Pancreas (tissue), 10 donors: Measurements from ENCODE around the gene RAB14. TPM values are rescaled to one million over a fixed set of nuclear protein-coding genes. Genes with fewer than 3 reads are reported as not detected.

Source experiments
- ATAC-seq, 4 donors: fragments of 200-7000 bp; cut with Tn5 transposase; one replicate each; pipeline versions ENCODE4 v1.8.0 to v1.9.1; 2020; ENCODE audit warnings: mild to moderate bottlenecking in 4 of 4, moderate library complexity in 4 of 4
- DNase-seq, 6 donors: peaks; one replicate each; pipeline ENCODE4 v3.0.0-alpha.2; 2020
- FAIRE-seq: peaks from 2 replicates; lab custom pipeline; 2012; peaks lifted over from hg19 to GRCh38; lab: Jason Lieb, UNC
- H3K27ac ChIP-seq, 4 donors: fragments of 200-600 bp; sonication (generic); 1 replicate in 3 of 4; 2 replicates in 1 of 4; pipeline versions ENCODE4 v1.5.0 to v1.8.0; 2020
- H3K27me3 ChIP-seq, 4 donors: fragments of 200-600 bp; one replicate each; pipeline ENCODE4 v1.8.0; 2021
- H3K36me3 ChIP-seq, 3 donors: fragments of 200-600 bp; sonication (generic) in 1 of 3; one replicate each; pipeline versions ENCODE4 v1.5.0 to v1.8.0; 2020 to 2021
- H3K4me1 ChIP-seq, 3 donors: fragments of 200-600 bp; one replicate each; pipeline ENCODE4 v1.8.0; 2021
- H3K4me3 ChIP-seq, 4 donors: fragments of 200-600 bp; sonication (generic) in 2 of 4; one replicate each; pipeline versions ENCODE4 v1.5.0 to v1.8.0; 2020 to 2021
- H3K9me3 ChIP-seq, 4 donors: fragments of 200-600 bp; one replicate each; pipeline ENCODE4 v1.8.0; 2021
- WGBS, 2 donors: extraction: QIAGEN DNeasy Blood & Tissue Kit; methylation state at CpG; one replicate each; pipeline ENCODE4 v1.1.7; 2013; 5-methylcytosine and 5-hydroxymethylcytosine counted together
- intact Hi-C, 3 donors: fragments of 100-400 bp; cut with DNase I; formaldehyde crosslinking; loops; one replicate each; pipeline versions ENCODE4 v1.11.1 to v1.14.2; 2022
- polyA plus RNA-seq, 2 donors: library from polyadenylated mRNA; stranded (reverse); fragments of 200-250 nt; gene quantifications; one replicate each; pipeline ENCODE4 v1.2.3, GENCODE V29; 2013
- total RNA-seq, 6 donors: library from RNA; stranded (reverse); fragmentation: NEBNext Ultra II Directional in 4 of 6; extraction: Animal tissue kit (Norgen Biotek cat#: 25700) in 4 of 6; gene quantifications; one replicate each; pipeline versions ENCODE4 v1.2.1 to v1.2.4, GENCODE V29; 2021 to 2023
- TF ChIP-seq, protein P1 (sequence below), 4 donors: fragments of 200-600 bp; sonication (generic) in 3 of 4; IDR thresholded peaks; one replicate each; pipeline versions ENCODE4 v1.5.0 to v1.8.0; 2021; ENCODE audit warnings: antibody characterized with exemption in 4 of 4
- donor health status: healthy with polysubstance abuse.
- donor health status: DM: no; HTN: no; CAD: no; lungs with moderate emphysema.
- donor health status: DM: no; HTN: no; CAD: no.
- donor health status: control.
- donor health status: control.
- donor health status: Bipolar disorder and iron deficiency.
- donor health status: DM: yes; HTN: yes; CAD: no.
- donor health status: DM: no; HTN: no; CAD: no.
- donor health status: DM: no; HTN: no; CAD: no.
- donor health status: DM: yes; HTN: yes; CAD: no.

RAB14 gene
- total and polyA plus RNA-seq, 8 donors = 9.2 to 37.0 (median 23.1) TPM

DNA sequence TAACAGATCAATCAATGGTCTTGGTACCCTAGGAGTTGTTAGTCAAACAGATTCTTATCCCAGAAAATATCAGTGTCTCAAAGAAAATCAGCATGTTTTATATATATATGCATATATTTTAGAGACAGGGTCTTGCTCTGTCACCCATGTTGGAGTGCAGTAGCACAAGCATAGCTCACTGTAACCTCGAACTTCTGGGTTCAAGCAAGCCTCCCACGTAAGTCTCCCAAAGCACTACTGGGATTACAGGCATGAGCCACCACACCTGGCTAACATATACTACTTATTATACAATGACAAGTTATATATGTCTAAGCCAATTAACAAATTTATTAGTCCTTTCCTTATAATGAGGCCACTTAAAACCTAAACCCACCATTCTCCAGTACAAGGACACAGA, 10.4 kb downstream of the RAB14 start:
- peaks cover 27 to 70% (median 58%) of the 10 kb centered on the region in 3 donors for H3K4me1 ChIP-seq
- 90 to 93% methylated on average over 2 of the region's 2 CpGs for WGBS, 2 donors
- no peak overlapping the region for H3K27ac ChIP-seq
- DNase-seq = no peak
- no peak overlapping the region for H3K4me3 ChIP-seq
- peaks cover 0 to under 1% (median 0%) of the 10 kb centered on the region in 3 donors for H3K36me3 ChIP-seq
- TF ChIP-seq, protein P1, sequence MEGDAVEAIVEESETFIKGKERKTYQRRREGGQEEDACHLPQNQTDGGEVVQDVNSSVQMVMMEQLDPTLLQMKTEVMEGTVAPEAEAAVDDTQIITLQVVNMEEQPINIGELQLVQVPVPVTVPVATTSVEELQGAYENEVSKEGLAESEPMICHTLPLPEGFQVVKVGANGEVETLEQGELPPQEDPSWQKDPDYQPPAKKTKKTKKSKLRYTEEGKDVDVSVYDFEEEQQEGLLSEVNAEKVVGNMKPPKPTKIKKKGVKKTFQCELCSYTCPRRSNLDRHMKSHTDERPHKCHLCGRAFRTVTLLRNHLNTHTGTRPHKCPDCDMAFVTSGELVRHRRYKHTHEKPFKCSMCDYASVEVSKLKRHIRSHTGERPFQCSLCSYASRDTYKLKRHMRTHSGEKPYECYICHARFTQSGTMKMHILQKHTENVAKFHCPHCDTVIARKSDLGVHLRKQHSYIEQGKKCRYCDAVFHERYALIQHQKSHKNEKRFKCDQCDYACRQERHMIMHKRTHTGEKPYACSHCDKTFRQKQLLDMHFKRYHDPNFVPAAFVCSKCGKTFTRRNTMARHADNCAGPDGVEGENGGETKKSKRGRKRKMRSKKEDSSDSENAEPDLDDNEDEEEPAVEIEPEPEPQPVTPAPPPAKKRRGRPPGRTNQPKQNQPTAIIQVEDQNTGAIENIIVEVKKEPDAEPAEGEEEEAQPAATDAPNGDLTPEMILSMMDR (IDR thresholded peaks at IDR 0.05) = no peak
- FAIRE-seq = no peak
- no peaks in the 10 kb centered on the region for H3K27me3 ChIP-seq
- H3K9me3 ChIP-seq = no peaks in the 10 kb centered on the region
- intact Hi-C loops = no loop called here
- no peak for ATAC-seq

DNA sequence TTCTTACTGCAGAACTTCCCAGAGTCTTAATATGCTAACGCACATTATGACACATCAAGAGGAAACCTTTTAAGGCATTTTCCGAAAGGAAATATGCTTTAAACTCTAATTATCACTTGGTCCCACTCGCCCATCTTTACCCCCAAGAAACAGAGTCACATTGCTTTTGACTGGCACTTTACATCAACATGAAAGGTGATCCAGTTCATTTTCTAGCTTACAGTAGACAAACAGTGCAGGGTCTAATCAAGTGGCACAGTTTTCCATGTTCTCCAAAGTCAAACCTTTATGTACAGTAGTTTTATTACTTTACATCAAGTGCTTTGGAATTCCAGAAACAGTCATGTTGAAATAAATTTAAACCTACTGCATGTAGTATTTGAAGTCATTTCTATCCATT, 12.0 kb downstream of the RAB14 start:
- intact Hi-C loops = no loop called here
- ATAC-seq = no peak
- Histone ChIP-seq H3K4me3 (no peak overlapping the region), H3K9me3 (no peaks in the 10 kb centered on the region), H3K4me1 (peaks cover 18 to 54% (median 47%) of the 10 kb centered on the region in 3 donors), H3K27ac (no peak overlapping the region), H3K36me3 (peaks cover 0 to 9% (median 0%) of the 10 kb centered on the region in 3 donors), H3K27me3 (no peaks in the 10 kb centered on the region)
- TF ChIP-seq, protein P1 (IDR thresholded peaks at IDR 0.05) = no peak
- FAIRE-seq = no peak
- 94 to 95% methylated on average over 3 of the region's 3 CpGs for WGBS, 2 donors
- DNase-seq = no peak

DNA sequence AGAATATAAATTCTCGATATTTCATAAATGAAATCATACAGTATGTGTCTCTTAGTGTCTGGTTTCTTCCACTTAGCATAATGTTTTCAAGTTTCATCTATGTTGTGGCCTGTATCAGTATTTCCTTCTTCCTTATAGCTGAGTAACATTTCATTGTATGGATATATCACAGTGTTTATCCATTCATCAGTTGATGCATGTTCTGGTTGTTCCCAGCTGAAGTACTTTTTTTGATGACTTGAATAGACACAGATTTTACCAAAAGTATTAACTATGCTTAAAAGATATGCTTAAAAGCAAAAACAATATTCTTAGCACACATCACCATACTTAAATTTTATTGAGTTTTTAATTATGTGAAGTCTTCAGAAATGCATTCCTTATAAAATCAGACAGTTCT, 12.7 kb downstream of the RAB14 start:
- no peak overlapping the region for H3K27ac ChIP-seq
- intact Hi-C loops = no loop called here
- FAIRE-seq (no peak), ATAC-seq (no peak), DNase-seq (no peak)
- peaks cover 0 to 9% (median 0%) of the 10 kb centered on the region in 3 donors for H3K36me3 ChIP-seq
- 88 to 90% methylated on average over 1 of the region's 1 CpG for whole genome bisulfite sequencing, 2 donors
- no peaks in the 10 kb centered on the region for H3K9me3 ChIP-seq
- TF ChIP-seq, protein P1 (IDR thresholded peaks at IDR 0.05) = no peak
- H3K4me3 ChIP-seq = no peak overlapping the region
- H3K27me3 ChIP-seq = no peaks in the 10 kb centered on the region
- peaks cover 25 to 51% (median 50%) of the 10 kb centered on the region in 3 donors for H3K4me1 ChIP-seq

DNA sequence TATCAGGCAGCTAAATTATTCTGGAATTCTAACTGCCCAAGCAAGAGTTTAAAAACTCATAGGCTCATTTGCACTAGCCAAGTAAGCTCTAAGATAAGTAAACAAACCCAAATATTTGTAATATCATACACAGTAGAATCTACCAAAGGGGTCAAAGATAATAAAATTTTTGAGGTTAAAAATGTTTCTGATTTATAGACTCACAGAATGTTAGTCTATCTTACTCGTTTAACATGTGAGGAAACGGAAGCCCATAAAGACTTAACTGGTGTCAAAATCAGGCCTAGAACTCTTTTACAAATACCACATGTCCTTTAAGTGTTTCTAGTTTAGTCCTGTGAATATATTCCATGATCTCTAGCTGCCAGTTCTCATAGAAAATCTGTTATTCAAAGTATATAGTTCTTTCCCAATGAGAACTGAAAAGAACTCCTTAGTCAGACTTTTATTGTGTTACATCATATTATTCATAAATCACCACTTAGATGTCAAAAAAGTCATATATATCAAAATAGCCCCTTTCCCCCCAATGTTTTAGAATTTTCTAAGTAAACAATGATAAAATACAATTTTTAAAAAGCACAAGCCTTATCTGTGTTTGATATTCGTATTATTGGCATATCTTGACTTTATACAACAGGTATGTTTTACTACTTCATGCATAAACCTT, 13.9 kb downstream of the RAB14 start:
- Histone ChIP-seq H3K4me1 (peaks cover 37 to 56% (median 55%) of the 10 kb centered on the region in 3 donors), H3K9me3 (no peaks in the 10 kb centered on the region), H3K36me3 (peaks cover 0 to 9% (median 0%) of the 10 kb centered on the region in 3 donors), H3K27ac (no peak overlapping the region), H3K27me3 (no peaks in the 10 kb centered on the region), H3K4me3 (no peak overlapping the region)
- no peak for FAIRE-seq
- WGBS, 2 donors = 41 to 47% methylated on average over 3 of the region's 3 CpGs
- TF ChIP-seq, protein P1 (IDR thresholded peaks at IDR 0.05) = no peak
- intact Hi-C loops = no loop called here
- DNase-seq = no peak
- no peak for ATAC-seq

DNA sequence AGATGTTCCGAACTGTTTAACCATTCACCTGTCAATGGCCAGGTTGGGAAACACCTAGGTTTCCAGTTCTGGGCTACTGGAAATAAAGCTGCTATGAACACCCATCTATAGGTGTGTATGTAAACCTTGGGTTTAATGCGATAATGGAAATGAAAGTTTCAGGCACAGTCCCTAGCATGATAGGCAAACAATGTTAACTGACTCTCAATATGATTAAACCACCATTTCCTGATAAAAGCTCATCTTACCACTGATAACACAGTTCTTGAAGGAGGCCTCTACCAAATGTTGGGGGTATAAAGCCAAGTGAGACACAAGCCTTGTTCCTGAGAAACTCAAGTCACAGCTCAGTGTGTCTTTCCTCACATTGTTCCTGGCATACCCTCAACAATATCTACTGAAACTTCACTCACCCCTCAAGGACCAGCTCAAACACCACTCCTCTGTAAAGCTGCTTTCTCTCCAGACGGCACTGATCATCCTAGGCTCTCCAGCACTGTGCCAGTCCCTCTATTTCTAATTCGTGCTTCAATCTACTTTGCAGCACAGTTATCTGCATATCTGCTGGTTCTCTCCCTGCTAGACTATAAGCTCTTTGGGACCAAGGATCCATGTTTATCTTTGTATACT, 15.8 kb downstream of the RAB14 start:
- Histone ChIP-seq H3K27ac (no peak overlapping the region), H3K27me3 (no peaks in the 10 kb centered on the region), H3K4me3 (no peak overlapping the region), H3K36me3 (peaks cover 0 to 18% (median 8%) of the 10 kb centered on the region in 3 donors), H3K4me1 (peaks cover 44 to 51% (median 46%) of the 10 kb centered on the region in 3 donors), H3K9me3 (no peaks in the 10 kb centered on the region)
- FAIRE-seq = no peak
- intact Hi-C loops = no loop called here
- DNase-seq = no peak
- TF ChIP-seq, protein P1 (IDR thresholded peaks at IDR 0.05) = no peak
- 81 to 85% methylated on average over 4 of the region's 4 CpGs for WGBS, 2 donors
- ATAC-seq = no peak
